ENCODE data around the gene NCOA3. TPM values are rescaled to one million over a fixed set of nuclear protein-coding genes. Genes with fewer than 3 reads are reported as not detected.

NCOA3 gene
- total RNA-seq, 1 donor from 2014 or later: 187 TPM

DNA sequence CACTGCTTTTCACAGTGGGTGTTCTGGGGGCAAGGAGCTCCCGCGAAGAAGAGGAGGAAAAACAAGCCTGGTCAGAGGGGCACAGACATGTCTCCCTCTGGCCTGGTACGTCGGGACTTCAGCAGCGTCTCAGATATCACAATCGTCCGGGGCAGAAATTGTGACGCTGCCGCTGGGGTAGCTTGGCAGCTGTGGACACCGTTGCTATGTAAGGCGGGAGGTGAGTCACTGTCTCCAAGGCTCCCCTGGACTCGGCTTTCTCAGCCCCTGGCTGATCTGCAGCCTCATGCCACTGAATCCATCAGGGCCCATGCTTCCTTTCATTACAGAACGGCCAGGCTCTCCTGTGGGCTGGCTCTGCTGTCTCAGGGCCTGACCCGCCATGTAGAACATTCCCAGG is 184.9 kb downstream of the NCOA3 start:
- H3K36me3 Mint-ChIP-seq (ENCODE audit: low read depth): no peaks in the 10 kb centered on the region
- H3K27ac Mint-ChIP-seq: no peak overlapping the region
- H3K9me3 Mint-ChIP-seq: peaks cover 6% of the 10 kb centered on the region
- H3K4me1 Mint-ChIP-seq: no peaks in the 10 kb centered on the region
- DNase-seq (no peak), ATAC-seq (ENCODE audit: low read depth) (no peak)
- POLR2A ChIA-PET: no interaction called here
- no peak overlapping the region for H3K4me3 Mint-ChIP-seq
- CTCF ChIA-PET: no interaction called here
- intact Hi-C loops (cut with micrococcal nuclease): no loop called here
- TF ChIP-seq, protein P1, sequence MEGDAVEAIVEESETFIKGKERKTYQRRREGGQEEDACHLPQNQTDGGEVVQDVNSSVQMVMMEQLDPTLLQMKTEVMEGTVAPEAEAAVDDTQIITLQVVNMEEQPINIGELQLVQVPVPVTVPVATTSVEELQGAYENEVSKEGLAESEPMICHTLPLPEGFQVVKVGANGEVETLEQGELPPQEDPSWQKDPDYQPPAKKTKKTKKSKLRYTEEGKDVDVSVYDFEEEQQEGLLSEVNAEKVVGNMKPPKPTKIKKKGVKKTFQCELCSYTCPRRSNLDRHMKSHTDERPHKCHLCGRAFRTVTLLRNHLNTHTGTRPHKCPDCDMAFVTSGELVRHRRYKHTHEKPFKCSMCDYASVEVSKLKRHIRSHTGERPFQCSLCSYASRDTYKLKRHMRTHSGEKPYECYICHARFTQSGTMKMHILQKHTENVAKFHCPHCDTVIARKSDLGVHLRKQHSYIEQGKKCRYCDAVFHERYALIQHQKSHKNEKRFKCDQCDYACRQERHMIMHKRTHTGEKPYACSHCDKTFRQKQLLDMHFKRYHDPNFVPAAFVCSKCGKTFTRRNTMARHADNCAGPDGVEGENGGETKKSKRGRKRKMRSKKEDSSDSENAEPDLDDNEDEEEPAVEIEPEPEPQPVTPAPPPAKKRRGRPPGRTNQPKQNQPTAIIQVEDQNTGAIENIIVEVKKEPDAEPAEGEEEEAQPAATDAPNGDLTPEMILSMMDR (IDR thresholded peaks at IDR 0.05): no peak
- peaks cover 2% of the 10 kb centered on the region for H3K27me3 Mint-ChIP-seq

DNA sequence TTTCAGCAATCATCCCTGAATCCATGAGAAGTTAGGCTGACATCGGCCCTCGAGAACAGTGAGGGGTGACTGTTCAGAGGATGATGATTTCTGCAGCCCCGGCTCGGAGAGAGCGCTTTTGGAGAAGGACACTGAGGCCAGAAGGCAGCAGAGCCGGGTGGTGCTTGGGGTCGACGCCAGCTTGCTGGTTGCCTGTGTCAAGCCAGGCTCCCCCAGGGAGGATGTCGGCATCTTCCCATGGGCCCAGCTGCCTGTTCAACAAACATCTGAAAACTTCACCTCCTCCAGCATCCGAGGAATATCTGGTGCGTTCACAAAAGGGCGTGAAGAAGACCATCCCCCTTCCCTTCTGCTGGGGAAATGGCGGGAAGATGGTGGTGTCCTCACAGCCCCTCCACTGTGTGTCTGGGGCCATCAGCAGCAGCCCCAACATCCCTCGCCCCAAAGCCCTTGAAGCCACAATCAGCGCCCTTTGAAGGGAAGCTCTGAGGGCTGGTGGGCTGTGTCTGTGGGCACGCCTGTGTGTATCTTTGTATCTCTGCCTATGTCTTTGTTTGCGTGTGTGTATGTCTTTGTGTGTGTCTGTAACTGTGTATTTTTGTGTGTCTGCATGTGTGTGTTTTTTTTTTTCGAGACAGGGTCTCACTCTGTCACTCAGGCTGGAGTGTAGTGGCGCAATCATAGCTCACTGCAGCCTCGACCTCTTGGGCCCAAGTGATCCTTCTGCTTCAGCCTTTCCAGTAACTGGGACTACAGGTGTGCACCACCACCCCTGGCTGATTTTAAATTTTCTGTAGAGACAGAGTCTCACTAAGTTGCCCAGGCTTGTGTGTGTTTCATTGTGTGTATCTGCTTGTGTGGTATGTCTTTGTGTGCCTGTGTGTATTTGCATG is 185.7 kb downstream of the NCOA3 start:
- Mint-ChIP-seq H3K4me3 (no peak overlapping the region), H3K9me3 (peaks cover 8% of the 10 kb centered on the region), H3K27ac (no peak overlapping the region), H3K27me3 (peaks cover 2% of the 10 kb centered on the region), H3K4me1 (no peaks in the 10 kb centered on the region), H3K36me3 (ENCODE audit: low read depth) (no peaks in the 10 kb centered on the region)
- ATAC-seq (ENCODE audit: low read depth) (no peak), DNase-seq (no peak)
- TF ChIP-seq, protein P1 (IDR thresholded peaks at IDR 0.05): no peak
- ChIA-PET POLR2A (no interaction called here), CTCF (no interaction called here)
- intact Hi-C loops (cut with micrococcal nuclease): no loop called here

DNA sequence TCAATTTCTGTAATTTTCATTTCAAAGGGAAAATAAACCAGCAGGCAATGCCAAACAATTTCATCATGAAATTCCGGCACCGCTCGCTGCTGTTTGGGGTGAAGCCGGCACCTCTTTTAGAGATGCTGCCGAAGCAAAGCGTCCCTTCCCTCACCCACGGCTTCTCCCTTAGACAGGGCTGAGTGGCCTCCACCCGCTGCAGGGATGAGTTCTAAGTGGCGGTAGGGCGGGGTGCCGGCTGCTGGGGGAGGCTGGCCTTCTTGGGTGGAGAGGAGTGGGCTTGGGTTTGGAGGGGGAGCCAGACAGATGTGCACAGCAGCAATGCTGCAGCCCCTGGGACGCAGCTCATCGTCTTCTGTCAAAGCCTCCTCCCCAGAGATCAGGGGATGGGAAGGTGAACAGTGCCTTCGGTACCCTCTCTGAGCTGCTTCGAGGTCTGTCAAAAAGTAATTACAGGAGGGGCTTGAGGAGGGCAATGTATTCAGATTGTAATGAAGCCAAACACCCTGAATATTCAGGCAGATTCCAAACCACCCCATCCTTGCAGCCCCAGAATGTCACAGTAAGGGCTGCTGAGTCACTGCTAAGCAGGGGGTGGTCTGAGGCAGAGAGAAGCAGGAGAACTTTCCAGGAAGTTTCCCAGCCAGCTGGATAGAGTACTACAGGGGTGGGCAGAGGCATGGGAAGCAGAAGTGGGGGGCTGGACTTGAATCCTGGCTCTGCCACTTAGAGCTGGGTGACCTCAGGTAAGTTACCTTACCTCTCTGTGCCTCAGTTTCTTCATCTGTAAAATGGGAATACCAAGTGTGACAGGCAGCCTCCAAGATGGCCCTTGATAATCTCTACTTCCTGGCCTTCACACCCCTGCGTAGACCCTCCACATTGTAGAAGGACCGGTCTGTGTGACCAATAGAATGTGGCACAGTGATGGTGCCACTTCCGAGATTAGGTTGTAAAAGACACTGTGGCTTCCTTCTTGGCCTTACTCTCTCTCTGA is 187.0 kb downstream of the NCOA3 start:
- intact Hi-C loops (cut with micrococcal nuclease): no loop called here
- no peak overlapping the region for H3K4me3 Mint-ChIP-seq
- no peak for ATAC-seq (ENCODE audit: low read depth)
- no peak for DNase-seq
- CTCF ChIA-PET: no interaction called here
- peaks cover 2% of the 10 kb centered on the region for H3K27me3 Mint-ChIP-seq
- H3K9me3 Mint-ChIP-seq: peaks cover 10% of the 10 kb centered on the region
- POLR2A ChIA-PET: no interaction called here
- H3K27ac Mint-ChIP-seq: no peak overlapping the region
- no peaks in the 10 kb centered on the region for H3K36me3 Mint-ChIP-seq (ENCODE audit: low read depth)
- TF ChIP-seq, protein P1 (IDR thresholded peaks at IDR 0.05): no peak
- no peaks in the 10 kb centered on the region for H3K4me1 Mint-ChIP-seq

DNA sequence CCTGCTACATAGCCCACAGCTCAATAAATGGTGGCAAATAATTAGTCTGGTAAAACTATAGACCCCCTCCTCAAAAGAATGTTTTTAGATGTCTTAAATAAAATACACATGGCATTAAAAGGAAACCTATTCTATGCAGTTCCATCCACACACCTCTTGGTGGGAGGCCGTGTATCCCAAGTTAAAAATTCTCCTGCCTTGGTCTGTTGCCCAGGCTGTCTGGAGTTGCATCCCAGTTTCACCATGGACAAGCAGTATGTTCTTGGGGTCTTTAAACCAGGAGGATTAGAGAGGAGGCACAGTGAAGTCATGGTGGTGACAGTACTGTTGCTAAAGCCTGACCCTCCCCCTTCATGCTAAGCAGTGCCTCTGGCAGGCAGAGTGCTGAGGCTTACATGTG is 188.0 kb downstream of the NCOA3 start:
- Mint-ChIP-seq H3K27me3 (peaks cover 2% of the 10 kb centered on the region), H3K4me1 (no peaks in the 10 kb centered on the region), H3K4me3 (no peak overlapping the region), H3K36me3 (ENCODE audit: low read depth) (no peaks in the 10 kb centered on the region), H3K9me3 (peaks cover 10% of the 10 kb centered on the region), H3K27ac (no peak overlapping the region)
- ChIA-PET POLR2A (no interaction called here), CTCF (interaction anchor here (2.2 kb wide), 1 partner anchor 12 kb away, joined by 9 read pairs; no protein-coding TSS in a partner anchor)
- DNase-seq (no peak), ATAC-seq (ENCODE audit: low read depth) (no peak)
- TF ChIP-seq, protein P1 (IDR thresholded peaks at IDR 0.05): no peak
- intact Hi-C loops (cut with micrococcal nuclease): no loop called here

DNA sequence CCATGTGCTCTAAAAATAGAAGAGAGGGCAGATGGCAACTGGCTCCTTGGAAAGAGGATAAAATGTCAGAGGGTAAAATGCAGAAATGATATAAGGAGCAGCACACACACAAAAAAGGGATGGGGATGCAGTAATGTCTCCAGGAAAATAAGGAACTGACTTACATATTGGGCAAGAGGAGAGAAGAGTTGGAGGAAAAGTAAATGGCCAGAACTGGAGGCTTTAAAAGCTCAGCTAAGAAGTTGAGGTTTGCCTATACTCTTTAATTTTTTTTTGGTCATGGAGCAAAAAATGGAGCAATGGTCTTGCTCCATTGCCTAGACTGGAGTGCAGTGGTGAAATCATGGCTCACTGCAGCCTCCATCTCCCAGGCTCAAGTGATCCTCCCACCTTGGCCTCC is 189.9 kb downstream of the NCOA3 start:
- peaks cover 2% of the 10 kb centered on the region for H3K27me3 Mint-ChIP-seq
- no peak for ATAC-seq (ENCODE audit: low read depth)
- ChIA-PET POLR2A (no interaction called here), CTCF (interaction anchor here (0.5 to 2.4 kb wide), 3 partner anchors 14 to 928 kb away, joined by 3 to 9 read pairs (median 8); no protein-coding TSS in a partner anchor)
- H3K27ac Mint-ChIP-seq: no peak overlapping the region
- peaks cover 10% of the 10 kb centered on the region for H3K9me3 Mint-ChIP-seq
- intact Hi-C loops (cut with micrococcal nuclease): no loop called here
- peaks cover 4% of the 10 kb centered on the region for H3K4me1 Mint-ChIP-seq
- H3K36me3 Mint-ChIP-seq (ENCODE audit: low read depth): no peaks in the 10 kb centered on the region
- TF ChIP-seq, protein P1 (IDR thresholded peaks at IDR 0.05): no peak
- DNase-seq: no peak
- H3K4me3 Mint-ChIP-seq: no peak overlapping the region

All from activated B cell treated with CpG ODN at 0.5 μM for 24 hours (primary cell).